GM21717 (cell line): ENCODE results near the gene BSND.

Experiments used
- ATAC-seq: cut with Tn5 transposase; IDR thresholded peaks from one replicate; pipeline ENCODE4 v1.9.1; 2021; ENCODE audit warnings: mild to moderate bottlenecking, moderate library complexity; ENCODE audit not compliant: unreplicated experiment

BSND gene

GRCh38 chr1:55044617-55045397, 46.1 kb downstream of the BSND start:
- no peak for ATAC-seq

GRCh38 chr1:55045430-55045829, 46.7 kb downstream of the BSND start:
- ATAC-seq = no peak

GRCh38 chr1:55046871-55047270, 48.1 kb downstream of the BSND start:
- no peak for ATAC-seq

DNA sequence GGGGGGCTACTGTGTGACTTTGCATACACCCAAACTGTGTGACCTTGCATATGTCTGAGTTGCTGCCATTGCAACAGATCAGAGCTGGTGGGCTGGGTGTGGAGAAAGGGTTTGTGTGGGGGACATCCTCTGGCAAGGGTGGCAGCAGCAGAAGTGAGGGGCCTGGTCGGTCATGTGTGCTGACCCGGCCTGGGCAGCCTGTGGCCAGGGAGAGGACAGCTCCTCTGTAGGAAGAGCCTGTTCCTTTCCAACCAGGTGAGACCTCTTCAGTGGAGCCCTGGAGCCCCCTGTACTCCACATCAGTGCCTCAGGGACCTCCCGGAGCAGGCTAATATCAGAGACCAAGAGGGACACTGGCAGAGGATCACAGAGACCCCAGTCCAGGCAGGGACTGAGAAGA, 48.9 kb downstream of the BSND start:
- no peak for ATAC-seq

DNA sequence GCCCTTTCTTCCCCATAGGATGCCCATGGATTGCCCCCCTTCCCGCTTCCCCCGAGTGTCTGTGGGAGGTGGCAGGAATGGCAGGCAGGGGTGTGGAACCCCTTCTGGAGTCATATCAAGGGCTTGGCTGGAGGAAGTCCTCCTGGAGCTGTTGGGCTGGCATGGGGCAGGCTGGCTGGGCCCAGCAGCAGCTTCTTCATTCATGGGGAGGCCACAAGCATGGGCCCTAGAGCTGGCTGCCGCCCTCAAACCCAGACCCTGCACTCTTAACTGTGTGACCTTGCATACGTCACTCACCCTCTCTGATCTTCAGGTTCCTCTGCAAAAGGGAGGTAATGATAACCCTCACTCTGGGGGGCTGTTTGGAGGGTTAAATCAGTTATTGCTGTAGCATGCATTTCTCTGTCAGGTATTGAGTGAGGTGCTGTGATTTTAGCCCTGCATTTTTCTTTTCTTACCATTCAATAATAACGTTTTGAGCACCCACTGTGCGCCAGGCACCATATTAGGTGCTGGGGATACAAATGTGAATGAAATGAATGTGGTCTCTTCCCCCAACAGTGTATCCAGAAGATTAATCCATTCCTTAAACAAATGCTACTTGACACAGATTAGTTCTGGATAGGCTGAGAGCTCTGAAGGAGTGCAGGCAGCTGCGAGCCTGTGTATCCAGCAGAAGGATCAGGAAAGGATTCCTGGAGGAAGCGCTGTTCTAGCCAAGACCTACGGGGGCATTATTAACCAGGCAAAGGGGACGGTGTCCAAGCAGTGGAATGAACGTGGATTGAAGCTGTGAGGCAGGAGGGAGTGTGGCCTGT, 49.9 kb downstream of the BSND start:
- ATAC-seq = no peak

- ATAC-seq = no peak
Observed at GRCh38 chr1:55049271-55049913, 50.7 kb downstream of the BSND start.

DNA sequence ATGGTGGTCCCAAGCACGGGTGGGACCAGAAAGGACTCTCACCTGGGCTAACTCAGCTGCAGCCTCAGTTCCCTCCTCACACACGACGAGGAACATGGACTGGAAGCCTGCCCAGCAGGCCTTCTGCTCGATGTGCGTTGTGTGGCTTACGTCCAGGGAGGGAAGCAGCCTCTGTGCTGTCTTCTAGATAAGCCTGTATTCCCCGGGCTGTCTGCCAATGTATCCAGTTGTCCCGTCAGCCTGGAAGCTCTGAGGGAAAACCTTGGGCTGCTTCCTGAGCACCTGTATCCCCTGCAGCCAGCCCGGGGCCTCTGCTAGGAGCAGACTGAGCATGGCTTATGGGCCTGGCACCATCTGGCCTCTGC, 51.2 kb downstream of the BSND start:
- ATAC-seq = no peak

DNA sequence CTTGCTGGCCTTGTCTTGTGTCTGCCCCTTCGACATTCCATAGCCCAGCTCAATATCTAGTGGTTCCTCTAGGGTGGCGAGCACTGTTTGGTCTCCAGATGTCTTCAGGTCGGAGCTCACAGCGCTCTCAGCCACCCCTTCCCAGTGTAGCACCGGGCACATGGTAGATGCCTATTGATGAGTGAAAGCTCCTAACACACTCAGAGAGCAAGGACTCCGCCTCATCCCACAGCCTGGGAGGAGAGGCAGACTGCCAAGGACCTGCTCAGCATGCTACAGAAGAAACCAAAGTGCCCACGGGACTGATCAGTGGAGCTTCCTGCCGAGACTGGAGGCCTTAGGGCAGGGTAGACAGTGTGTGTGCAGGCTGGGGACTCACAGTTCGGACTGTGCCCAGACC, 51.5 kb downstream of the BSND start:
- ATAC-seq = no peak

DNA sequence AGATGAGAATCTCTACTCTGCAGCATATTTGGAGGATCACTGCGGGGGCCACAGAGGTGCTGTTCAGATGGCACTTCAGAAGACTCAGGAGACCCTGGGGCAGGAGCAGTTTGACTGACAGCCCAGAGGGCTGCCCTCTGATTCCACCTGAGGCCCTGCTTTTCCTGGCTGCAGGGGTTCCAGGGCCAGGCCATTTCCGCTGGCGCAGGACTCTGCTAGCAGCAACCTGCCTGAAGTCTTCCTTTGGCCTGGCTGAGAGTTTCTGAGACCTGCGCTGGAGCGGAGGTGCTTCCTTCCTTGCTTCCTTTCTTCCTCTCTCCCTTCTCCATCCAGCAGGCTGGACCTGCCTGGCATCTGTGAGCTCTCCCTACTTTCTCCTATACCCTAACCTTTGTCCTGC, 52.4 kb downstream of the BSND start:
- ATAC-seq = no peak

- no peak for ATAC-seq
Observed at GRCh38 chr1:55051621-55052020, 52.9 kb downstream of the BSND start.

GRCh38 chr1:55052221-55053142, 53.7 kb downstream of the BSND start:
- ATAC-seq = no peak

DNA sequence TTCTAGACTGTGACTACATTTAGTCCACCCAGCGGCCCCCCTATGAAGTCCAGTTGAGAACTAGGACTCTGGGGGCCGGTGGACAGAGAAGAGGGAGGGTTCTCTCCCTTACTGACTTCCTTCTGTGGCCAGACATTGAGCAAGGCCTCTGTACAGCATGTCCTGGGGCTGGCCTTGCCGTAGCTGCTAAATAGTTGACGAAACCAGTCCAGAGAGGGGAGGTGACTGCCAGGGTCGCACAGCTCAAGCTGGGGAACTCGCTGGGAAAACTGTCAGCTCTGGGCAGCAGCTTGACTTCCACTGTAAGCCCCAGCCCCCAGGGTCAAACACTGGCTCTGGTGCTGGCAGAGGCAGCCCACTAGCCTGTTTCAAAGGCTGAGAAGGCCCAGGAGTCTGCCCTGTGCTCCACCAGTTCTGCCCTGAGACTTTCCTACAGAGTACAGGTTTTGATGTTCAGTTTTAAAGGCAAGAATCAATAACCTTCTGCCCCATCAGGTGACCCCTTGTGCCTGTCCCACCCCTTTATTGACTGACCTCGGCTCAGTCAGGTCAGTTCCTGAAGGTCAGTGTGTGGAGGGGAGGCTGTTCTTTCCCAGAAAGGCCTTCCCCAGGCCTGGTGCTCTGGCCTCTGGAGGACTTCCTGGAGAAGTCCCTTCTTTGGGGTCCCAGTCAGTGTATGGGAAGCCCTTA, 54.7 kb downstream of the BSND start:
- no peak for ATAC-seq

DNA sequence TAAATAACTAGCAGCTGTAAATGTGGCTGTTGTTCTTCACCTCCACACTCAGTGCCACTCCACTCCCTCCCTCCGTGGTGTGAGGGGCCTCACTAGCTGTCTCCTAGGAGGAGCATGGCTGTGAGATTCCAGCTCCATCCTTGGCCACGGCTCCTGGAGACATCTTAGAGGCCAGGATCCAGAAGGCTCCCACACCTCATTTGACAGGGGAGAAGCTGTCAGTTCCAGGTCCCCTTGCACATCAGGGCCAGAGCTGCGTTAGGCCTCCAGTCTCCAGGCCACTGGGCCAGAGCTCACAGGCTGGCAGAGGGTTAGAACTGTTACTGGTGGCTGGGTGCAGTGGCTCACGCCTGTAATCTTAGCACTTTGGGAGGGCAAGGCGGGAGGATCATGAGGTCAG, 55.7 kb downstream of the BSND start:
- no peak for ATAC-seq

GRCh38 chr1:55055084-55055882, 56.5 kb downstream of the BSND start:
- ATAC-seq = no peak

GRCh38 chr1:55055951-55056631, 57.4 kb downstream of the BSND start:
- ATAC-seq = no peak

DNA sequence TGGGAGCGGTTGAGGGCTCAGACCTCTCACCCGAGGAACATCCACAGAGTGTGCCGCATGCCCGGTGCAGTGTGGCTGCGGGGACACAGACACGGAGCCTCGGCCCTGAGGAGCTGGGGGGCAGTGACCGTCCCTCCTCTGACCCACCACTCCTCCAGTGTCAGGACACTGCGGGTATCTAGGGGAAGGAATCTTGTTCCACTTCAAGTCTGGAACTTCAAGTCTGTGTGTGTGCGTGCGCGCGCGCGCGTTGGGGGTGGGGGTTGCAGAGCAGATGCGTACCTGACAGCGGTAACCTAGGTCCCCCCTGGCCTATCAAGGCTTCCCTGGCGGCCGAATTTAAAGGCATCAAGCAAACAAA, 57.9 kb downstream of the BSND start:
- ATAC-seq = no peak

GRCh38 chr1:55057270-55057955, 58.7 kb downstream of the BSND start:
- no peak for ATAC-seq

DNA sequence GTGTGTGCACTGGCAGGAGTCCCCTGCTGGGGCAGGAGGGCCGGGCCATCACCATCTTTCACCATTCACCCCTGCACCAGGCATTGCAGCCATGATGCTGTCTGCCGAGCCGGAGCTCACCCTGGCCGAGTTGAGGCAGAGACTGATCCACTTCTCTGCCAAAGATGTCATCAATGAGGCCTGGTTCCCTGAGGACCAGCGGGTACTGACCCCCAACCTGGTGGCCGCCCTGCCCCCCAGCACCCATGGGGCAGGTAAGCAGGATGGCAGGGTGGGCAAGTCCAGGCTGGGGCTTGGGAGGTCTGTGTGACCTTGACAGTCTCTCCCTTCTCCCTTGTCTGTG, 59.2 kb downstream of the BSND start:
- no peak for ATAC-seq
